Kidney (tissue), 14 donors: ENCODE measurements around the gene FOXC2. TPM values are rescaled to one million over a fixed set of nuclear protein-coding genes. Genes with fewer than 3 reads are reported as not detected.

ENCODE experiments used
- DNase-seq, 5 donors: peaks; one replicate each; pipeline ENCODE4 v3.0.0-alpha.2; 2013 to 2020
- FAIRE-seq: peaks from 2 replicates; lab custom pipeline; 2012; peaks lifted over from hg19 to GRCh38; lab: Jason Lieb, UNC
- H3K27ac ChIP-seq, 2 donors: one replicate each; pipeline ENCODE4 v1.7.0; 2013; ENCODE audit warnings: low read depth in 2 of 2, low read length in 2 of 2, inconsistent platforms in 1 of 2
- H3K27me3 ChIP-seq: one replicate; pipeline ENCODE4 v1.7.1; 2013; ENCODE audit warnings: low read length, inconsistent platforms; ENCODE audit not compliant: control insufficient read depth, insufficient read depth
- H3K36me3 ChIP-seq, 3 donors: one replicate each; pipeline versions ENCODE4 v1.7.0 to v1.7.1; 2013; ENCODE audit warnings: low read length in 3 of 3, control low read depth in 1 of 3, inconsistent platforms in 1 of 3; ENCODE audit not compliant: insufficient read depth in 3 of 3, control insufficient read depth in 2 of 3
- H3K4me1 ChIP-seq, 3 donors: one replicate each; pipeline versions ENCODE4 v1.7.0 to v1.7.1; 2013; ENCODE audit warnings: low read length in 3 of 3, inconsistent platforms in 1 of 3, low read depth in 1 of 3; ENCODE audit not compliant: control insufficient read depth in 2 of 3, insufficient read depth in 2 of 3
- H3K4me3 ChIP-seq, 3 donors: one replicate each; pipeline versions ENCODE4 v1.7.0 to v1.8.1; 2013; ENCODE audit warnings: low read length in 3 of 3, control low read depth in 1 of 3, inconsistent platforms in 1 of 3
- H3K9ac ChIP-seq, 3 donors: one replicate each; pipeline versions ENCODE4 v1.7.0 to v1.7.1; 2013; ENCODE audit warnings: low read length in 3 of 3, control low read depth in 1 of 3, inconsistent platforms in 1 of 3
- H3K9me3 ChIP-seq, 3 donors: one replicate each; pipeline versions ENCODE4 v1.7.0 to v1.7.1; 2013; ENCODE audit warnings: low read length in 3 of 3, control low read depth in 1 of 3, inconsistent platforms in 1 of 3; ENCODE audit not compliant: control insufficient read depth in 2 of 3, insufficient read depth in 1 of 3
- intact Hi-C: fragments of 100-400 bp; cut with DNase I; formaldehyde crosslinking; loops from one replicate; pipeline ENCODE4 v1.11.1; 2022
- polyA plus RNA-seq: library from polyadenylated mRNA; stranded (reverse); fragments of 350-450 nt; fragmentation: Illumina TruSeq; extraction: RNeasy Lipid Tissue Mini Kit (QIAGEN cat#74804); gene quantifications from one replicate; pipeline ENCODE4 v1.2.3, GENCODE V29; 2014; ENCODE audit warnings: low read depth, low replicate concordance; ENCODE audit not compliant: insufficient read depth
- total RNA-seq: library from RNA; stranded (reverse); fragmentation: NEBNext Ultra II Directional; extraction: Animal tissue kit (Norgen Biotek cat#: 25700); gene quantifications from one replicate; pipeline ENCODE4 v1.2.1, GENCODE V29; 2021
- TF ChIP-seq, protein P1 (sequence below): IDR thresholded peaks from 3 replicates; pipeline ENCODE4 v1.5.1; 2012; ENCODE audit warnings: mild to moderate bottlenecking, moderate library complexity, borderline replicate concordance; ENCODE audit not compliant: insufficient read depth; ENCODE audit errors: extremely low read depth
- donor health status: control.
- donor health status: control.
- donor health status: control.
- donor health status: control.
- donor health status: control.
- donor health status: DM: yes; HTN: yes; CAD: no.
- donor health status: Normal renal cell carcinoma (clear cell type).

The FOXC2 gene
- total and polyA plus RNA-seq, 2 donors from 2014 or later = 3.8 to 6.3 TPM

DNA sequence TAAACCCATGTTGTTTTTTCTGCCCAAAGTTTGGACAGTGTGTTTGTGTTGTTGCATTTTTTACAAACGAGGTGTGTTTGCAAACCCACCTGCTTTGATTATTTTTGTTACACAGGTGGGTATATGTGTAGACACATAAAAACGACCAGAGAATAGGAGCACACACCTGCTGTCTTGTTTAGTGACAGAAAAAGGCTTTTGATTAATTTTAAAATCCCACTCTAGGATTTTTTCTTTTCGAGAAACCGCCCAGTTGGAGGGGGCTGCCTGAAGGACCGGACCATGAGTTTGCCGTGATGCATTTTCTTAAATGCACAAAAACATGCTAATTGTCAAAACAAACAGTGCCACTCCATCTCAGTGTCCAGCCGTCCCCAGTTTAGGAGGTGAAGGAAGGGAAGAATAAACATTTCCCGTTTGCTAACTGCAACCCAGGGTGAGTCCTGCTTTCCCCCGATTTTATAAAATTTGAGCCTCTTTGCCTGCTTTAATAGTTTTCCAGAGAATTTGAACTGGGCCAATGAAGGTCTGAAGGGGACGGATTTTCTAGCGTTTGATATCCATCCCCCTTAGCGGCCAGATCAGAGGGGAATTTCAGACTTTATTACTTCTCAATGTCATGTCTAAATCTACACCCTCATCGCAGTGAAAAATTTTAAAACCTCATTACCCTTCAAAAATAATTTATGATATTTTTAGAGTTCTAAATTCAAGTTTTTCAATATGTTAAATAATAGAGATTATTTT, 3.2 kb downstream of the FOXC2 start:
- H3K4me1 ChIP-seq = peaks cover 0 to 9% (median 2%) of the 10 kb centered on the region in 3 donors
- no peaks in the 10 kb centered on the region for H3K9me3 ChIP-seq
- H3K36me3 ChIP-seq = peaks cover 0 to 2% (median 0%) of the 10 kb centered on the region in 3 donors
- H3K27ac ChIP-seq = no peak overlapping the region
- intact Hi-C loops = loop anchor here (5.0 to 10.0 kb wide), 2 partner anchors 492 to 715 kb away; no protein-coding TSS in a partner anchor
- H3K27me3 ChIP-seq = peaks cover 8% of the 10 kb centered on the region
- peak overlapping the region; percentile 24 to 89 (median 60) for H3K4me3 ChIP-seq
- peak in 1 of 5 donors; percentile 29 for DNase-seq
- TF ChIP-seq, protein P1, sequence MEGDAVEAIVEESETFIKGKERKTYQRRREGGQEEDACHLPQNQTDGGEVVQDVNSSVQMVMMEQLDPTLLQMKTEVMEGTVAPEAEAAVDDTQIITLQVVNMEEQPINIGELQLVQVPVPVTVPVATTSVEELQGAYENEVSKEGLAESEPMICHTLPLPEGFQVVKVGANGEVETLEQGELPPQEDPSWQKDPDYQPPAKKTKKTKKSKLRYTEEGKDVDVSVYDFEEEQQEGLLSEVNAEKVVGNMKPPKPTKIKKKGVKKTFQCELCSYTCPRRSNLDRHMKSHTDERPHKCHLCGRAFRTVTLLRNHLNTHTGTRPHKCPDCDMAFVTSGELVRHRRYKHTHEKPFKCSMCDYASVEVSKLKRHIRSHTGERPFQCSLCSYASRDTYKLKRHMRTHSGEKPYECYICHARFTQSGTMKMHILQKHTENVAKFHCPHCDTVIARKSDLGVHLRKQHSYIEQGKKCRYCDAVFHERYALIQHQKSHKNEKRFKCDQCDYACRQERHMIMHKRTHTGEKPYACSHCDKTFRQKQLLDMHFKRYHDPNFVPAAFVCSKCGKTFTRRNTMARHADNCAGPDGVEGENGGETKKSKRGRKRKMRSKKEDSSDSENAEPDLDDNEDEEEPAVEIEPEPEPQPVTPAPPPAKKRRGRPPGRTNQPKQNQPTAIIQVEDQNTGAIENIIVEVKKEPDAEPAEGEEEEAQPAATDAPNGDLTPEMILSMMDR = no peak
- FAIRE-seq = peak; percentile 19
- peak overlapping the region; percentile 24 to 74 (median 44) for H3K9ac ChIP-seq

DNA sequence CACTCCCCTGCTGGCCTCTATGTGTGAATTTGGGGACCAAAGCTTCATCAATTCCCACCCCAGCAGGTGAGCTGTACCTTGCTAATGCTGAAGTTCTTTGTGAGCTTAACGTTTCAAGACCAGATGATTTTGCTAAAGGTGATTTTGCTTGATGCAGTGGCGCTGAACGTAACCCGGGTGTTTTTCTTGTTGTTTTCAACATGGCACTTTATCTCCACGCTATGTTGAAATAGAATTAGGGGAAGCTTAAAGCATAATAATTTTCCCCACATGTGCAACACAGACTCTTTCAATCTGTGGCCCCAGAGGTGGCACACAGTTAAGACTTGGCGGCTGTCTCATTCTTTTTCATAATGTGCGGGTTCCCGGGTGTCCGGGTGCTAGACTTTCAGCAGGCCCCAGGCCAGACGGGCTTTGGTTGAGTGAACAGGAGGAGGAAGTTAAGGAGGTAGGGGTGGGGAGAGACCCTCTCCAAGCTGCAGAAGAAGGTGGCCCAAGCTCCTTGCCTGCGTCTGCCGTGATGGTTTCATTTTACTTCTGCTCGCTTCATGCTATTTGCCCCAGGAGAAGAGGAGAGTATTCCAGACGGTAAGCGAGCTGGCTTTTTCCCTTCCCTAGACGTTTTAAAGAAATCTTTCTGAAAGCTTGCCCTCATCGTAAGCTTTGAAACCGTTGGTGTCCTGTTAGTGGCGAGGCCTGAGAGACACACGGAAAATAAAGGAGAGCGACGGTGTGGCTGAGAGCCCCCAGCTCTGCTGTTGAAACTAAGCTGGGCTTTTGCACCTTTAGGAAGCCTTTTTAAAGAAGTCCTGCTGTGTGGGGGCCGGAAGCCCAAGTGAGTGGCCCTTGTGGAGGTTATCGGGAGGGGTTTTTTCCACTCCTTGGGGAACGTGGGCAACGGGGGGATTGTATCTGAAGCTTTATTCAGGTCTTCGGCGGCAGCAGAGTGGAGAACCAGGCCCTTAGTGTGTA, 4.2 kb downstream of the FOXC2 start:
- intact Hi-C loops = no loop called here
- Histone ChIP-seq H3K4me1 (peaks cover 0 to 12% (median 2%) of the 10 kb centered on the region in 3 donors), H3K27ac (peak overlapping the region; percentile 43 to 85), H3K36me3 (peaks cover 0 to 2% (median 0%) of the 10 kb centered on the region in 3 donors), H3K9ac (peak overlapping the region in 2 of 3 donors; percentile 46 to 74), H3K4me3 (peak overlapping the region; percentile 55 to 89 (median 65)), H3K9me3 (no peaks in the 10 kb centered on the region), H3K27me3 (peaks cover 3% of the 10 kb centered on the region)
- FAIRE-seq (no peak), DNase-seq (peak in 2 of 5 donors; percentile 62 to 68)
- TF ChIP-seq, protein P1 = no peak

DNA sequence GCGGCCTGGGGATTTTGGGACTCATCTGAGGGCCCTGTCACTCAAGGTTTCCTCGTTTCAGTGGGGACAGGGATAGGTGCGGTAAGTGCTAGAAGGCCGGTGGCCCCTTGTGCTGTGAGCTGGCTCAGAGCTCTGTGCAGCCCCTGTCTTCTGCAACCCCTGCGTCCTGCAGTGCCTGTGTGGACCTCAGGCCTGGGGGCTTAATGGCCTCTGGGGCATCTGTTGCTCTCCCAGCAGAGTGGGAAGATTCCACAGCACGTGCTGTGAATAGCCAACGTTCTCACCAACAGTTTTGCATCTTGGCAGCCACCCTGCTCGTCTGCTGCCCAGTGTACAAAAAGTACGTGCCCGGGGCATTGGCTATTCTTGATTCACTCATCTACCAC, 4.9 kb downstream of the FOXC2 start:
- DNase-seq (peak in 3 of 5 donors; percentile 26 to 45 (median 39)), FAIRE-seq (no peak)
- Histone ChIP-seq H3K9ac (peak overlapping the region in 2 of 3 donors; percentile 15 to 74), H3K4me3 (peak overlapping the region; percentile 55 to 89 (median 65)), H3K27me3 (peaks cover 3% of the 10 kb centered on the region), H3K36me3 (peaks cover 0 to 2% (median 0%) of the 10 kb centered on the region in 3 donors), H3K9me3 (no peaks in the 10 kb centered on the region), H3K4me1 (peaks cover 0 to 10% (median 2%) of the 10 kb centered on the region in 3 donors), H3K27ac (peak overlapping the region; percentile 43 to 85)
- TF ChIP-seq, protein P1 = no peak
- intact Hi-C loops = no loop called here
